Fibroblast of the aortic adventitia (primary cell): ENCODE measurements around the gene PTPN3. TPM values are rescaled to one million over a fixed set of nuclear protein-coding genes. Genes with fewer than 3 reads are reported as not detected.

Experiments
- DNase-seq: peaks from one replicate; pipeline ENCODE4 v3.0.0-alpha.2; 2010; ENCODE audit warnings: low read depth
- H3K4me3 ChIP-seq: 2 replicates; pipeline ENCODE4 v1.5.1; 2011; ENCODE audit warnings: low read depth, mild to moderate bottlenecking, control low read depth, low read length, moderate library complexity
- CTCF ChIP-seq: IDR thresholded peaks from 2 replicates; pipeline ENCODE4 v1.5.1; 2011; ENCODE audit warnings: mild to moderate bottlenecking, low read length, control low read depth, inconsistent platforms; ENCODE audit not compliant: insufficient read depth
- total RNA-seq: library from RNA; depleted of rRNA; stranded (reverse); fragments of >200 nt; gene quantifications from 2 replicates; pipeline ENCODE4 v1.2.3, GENCODE V29; 2012; ENCODE audit warnings: low replicate concordance

The PTPN3 gene
- total RNA-seq, 1 donor, result 0.99 TPM

DNA sequence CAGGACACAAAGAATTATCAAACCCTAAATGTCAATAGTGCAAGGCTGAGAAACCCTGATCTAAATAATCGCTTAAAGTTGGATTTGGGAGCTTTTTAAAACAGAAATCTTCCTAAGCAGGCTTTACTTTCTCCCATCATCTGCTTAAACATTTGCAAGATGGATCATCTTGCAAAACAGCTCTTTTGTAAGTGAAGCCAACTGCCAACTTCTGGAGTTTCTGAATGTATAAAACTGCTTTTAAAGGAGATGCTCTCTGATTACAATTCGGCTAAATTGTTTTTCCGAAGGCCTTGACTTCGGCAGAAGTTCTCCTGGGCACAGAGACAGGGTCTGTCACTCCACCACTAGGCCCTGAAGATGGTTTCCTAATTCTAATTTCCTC is 1.3 kb downstream of the PTPN3 start:
- H3K4me3 ChIP-seq, result no peak overlapping the region
- TF ChIP-seq CTCF, result no peak
- no peak for DNase-seq

- H3K4me3 ChIP-seq, result no peak overlapping the region
- TF ChIP-seq CTCF, result no peak
- no peak for DNase-seq
These were observed 1.9 kb downstream of the PTPN3 start for GRCh38 chr9:109496218-109496617.

DNA sequence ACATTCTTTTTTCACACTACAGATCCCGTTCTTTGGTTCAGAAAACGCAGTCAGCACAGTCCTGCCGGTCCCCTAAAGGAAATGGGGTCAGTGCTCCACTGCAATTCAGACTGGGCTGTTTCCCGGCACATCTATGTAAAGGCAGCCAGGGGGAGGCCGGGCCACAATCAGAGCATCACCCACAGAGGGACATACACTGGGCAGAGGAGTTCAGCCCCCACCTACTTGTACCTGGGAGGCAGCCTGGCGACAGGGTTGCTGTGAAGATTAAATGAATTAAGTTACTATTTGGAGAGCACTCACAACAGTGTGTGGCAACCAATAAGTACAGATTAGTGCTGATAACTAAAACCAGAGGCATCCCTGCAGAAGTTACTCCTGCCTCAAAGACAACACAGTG is 4.5 kb downstream of the PTPN3 start:
- DNase-seq, result no peak
- TF ChIP-seq CTCF, result no peak
- no peak overlapping the region for H3K4me3 ChIP-seq

GRCh38 chr9:109491590-109491989 is 6.5 kb downstream of the PTPN3 start:
- no peak overlapping the region for H3K4me3 ChIP-seq
- TF ChIP-seq CTCF, result no peak
- DNase-seq, result no peak

- DNase-seq, result no peak
- no peak for TF ChIP-seq CTCF
These were observed 9.2 kb downstream of the PTPN3 start for GRCh38 chr9:109488791-109489492.

GRCh38 chr9:109488351-109488750 is 9.8 kb downstream of the PTPN3 start:
- TF ChIP-seq CTCF, result no peak
- DNase-seq, result no peak

More at GRCh38 chr9:109488791-109489492, 9.2 kb downstream of the PTPN3 start:
- H3K4me3 ChIP-seq, result no peak overlapping the region

GRCh38 chr9:109487247-109487646 is 10.9 kb downstream of the PTPN3 start:
- TF ChIP-seq CTCF, result no peak
- DNase-seq, result no peak

More at GRCh38 chr9:109488351-109488750, 9.8 kb downstream of the PTPN3 start:
- no peak overlapping the region for H3K4me3 ChIP-seq

More at GRCh38 chr9:109487247-109487646, 10.9 kb downstream of the PTPN3 start:
- no peak overlapping the region for H3K4me3 ChIP-seq
